Thyroid gland (tissue), 4 donors: Measurements from ENCODE around the gene NBEAL2.

Experiments used
- CTCF ChIP-seq, 6 experiments: fragments of 200-600 bp in 3 of 6; fragments of 450-650 bp in 3 of 6; sonication (generic) in 3 of 6; IDR thresholded peaks; one replicate each; pipeline ENCODE4 v1.5.1; 2016 to 2019; ENCODE audit warnings: antibody characterized with exemption in 6 of 6, mild to moderate bottlenecking in 2 of 6, inconsistent platforms in 1 of 6, moderate library complexity in 1 of 6
- POLR2A ChIP-seq, 2 donors: fragments of 450-650 bp; IDR thresholded peaks; one replicate each; pipeline ENCODE4 v1.6.1; 2017; ENCODE audit warnings: antibody characterized with exemption in 2 of 2, mild to moderate bottlenecking in 2 of 2, moderate library complexity in 1 of 2

- TF ChIP-seq CTCF (IDR thresholded peaks at IDR 0.05), result no peak
- TF ChIP-seq POLR2A (IDR thresholded peaks at IDR 0.05), result no peak
These were observed 48.5 kb upstream of the NBEAL2 start for GRCh38 chr3:46930945-46931403.
